Activated CD8-positive, alpha-beta T cell treated with anti-CD3 and anti-CD28 coated beads, Interleukin-2, amount 10 ng/mL, durations not matched to agents 7 days and 5 days (primary cell): ENCODE results near the gene NTN4. TPM values are rescaled to one million over a fixed set of nuclear protein-coding genes. Genes with fewer than 3 reads are reported as not detected.
"Not testable (repeated sequence)": the region's sequence is repeated elsewhere in the genome, so short reads cannot be mapped to it uniquely, and the experiment has no call there.

Experiments used
- ATAC-seq: fragments of 150-1000 bp; cut with Tn5 transposase; one replicate; pipeline ENCODE4 v1.10.0; 2021; ENCODE audit warnings: moderate library complexity
- CTCF ChIA-PET: fragments of 350-600 bp; sonication (Branson Sonifier 250); formaldehyde crosslinking; loops from one replicate; lab custom pipeline; 2021; ENCODE audit warnings: antibody characterized with exemption; lab: Charles Lee
- POLR2A ChIA-PET: fragments of 350-600 bp; sonication (Branson Sonifier 250); formaldehyde crosslinking; loops from one replicate; lab custom pipeline; 2021; ENCODE audit warnings: antibody characterized with exemption; lab: Charles Lee
- DNase-seq: peaks from one replicate; pipeline ENCODE4 v3.0.0-alpha.2; 2020
- H3K27ac Mint-ChIP-seq: one replicate; pipeline ENCODE4 v1.8.0; 2021; ENCODE audit warnings: mild to moderate bottlenecking, mixed read lengths
- H3K27me3 Mint-ChIP-seq: one replicate; pipeline ENCODE4 v1.8.0; 2021; ENCODE audit warnings: low read depth, mixed read lengths
- H3K36me3 Mint-ChIP-seq: one replicate; pipeline ENCODE4 v1.8.0; 2021; ENCODE audit warnings: low read depth, mixed read lengths
- H3K4me1 Mint-ChIP-seq: one replicate; pipeline ENCODE4 v1.8.0; 2021; ENCODE audit warnings: low read depth, mixed read lengths
- H3K4me3 Mint-ChIP-seq: one replicate; pipeline ENCODE4 v1.8.0; 2021; ENCODE audit warnings: mild to moderate bottlenecking, mixed read lengths
- H3K9me3 Mint-ChIP-seq: one replicate; pipeline ENCODE4 v1.8.0; 2022; ENCODE audit warnings: mixed read lengths; ENCODE audit not compliant: insufficient read depth
- total RNA-seq, 2 experiments: library from RNA; stranded (reverse); gene quantifications; one replicate each; pipeline ENCODE4 v1.2.3, GENCODE V29; 2021

NTN4 gene
- total RNA-seq, 2 experiments from 2014 or later, result not detected

DNA sequence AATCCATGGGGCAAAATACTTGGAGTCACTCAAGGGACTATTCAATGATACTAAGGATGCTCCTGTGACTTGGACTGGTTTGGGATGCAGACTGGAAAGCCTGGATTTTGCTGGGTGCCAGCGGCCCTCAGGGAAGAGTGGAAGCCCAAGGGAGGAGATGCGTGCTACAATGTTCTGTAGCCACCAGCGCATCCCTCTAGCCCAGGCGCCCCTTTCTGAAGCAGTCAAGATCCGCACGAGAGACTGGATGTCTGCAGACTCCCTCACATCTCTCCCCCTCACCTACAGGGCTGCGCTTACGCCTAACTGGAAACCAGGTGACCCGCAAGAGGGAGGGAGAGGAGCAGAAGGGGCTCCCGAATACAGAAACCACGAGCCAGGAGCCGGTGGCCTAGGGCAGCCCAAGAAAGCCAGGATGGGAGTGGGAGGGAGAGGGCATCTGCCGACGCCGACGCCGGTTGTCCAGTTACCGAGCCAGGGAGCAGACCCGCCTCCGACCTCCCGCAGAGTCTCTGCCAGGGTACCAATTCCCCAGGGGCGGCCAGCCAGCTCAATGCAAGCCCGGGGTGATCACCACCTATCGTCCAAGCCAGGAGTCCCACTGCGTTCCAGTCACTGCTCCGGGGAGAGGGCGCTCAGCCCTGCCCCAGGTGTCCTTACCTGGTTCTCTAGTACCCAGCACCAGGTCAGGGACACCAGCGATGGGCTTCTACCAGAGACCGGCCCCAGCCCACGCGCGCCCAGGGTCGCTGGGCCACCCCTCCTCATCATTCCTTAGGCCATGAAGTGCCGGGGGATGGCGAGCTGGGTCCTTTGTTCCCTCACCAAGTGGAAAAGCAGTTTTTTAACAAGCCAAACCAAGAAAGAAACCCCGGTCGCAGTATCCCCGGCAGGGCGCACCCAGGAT lies 1.2 kb downstream of the NTN4 start:
- H3K27ac Mint-ChIP-seq, result no peak overlapping the region
- H3K4me3 Mint-ChIP-seq, result peak overlapping the region; percentile 52
- peaks cover 13% of the 10 kb centered on the region for H3K4me1 Mint-ChIP-seq
- ChIA-PET POLR2A (no interaction called here), CTCF (interaction anchor here (1.2 kb wide), 1 partner anchor 21 kb away, joined by 3 read pairs; no protein-coding TSS in a partner anchor)
- DNase-seq (no peak), ATAC-seq (no peak)
- peaks cover 70% of the 10 kb centered on the region for H3K27me3 Mint-ChIP-seq
- no peaks in the 10 kb centered on the region for H3K9me3 Mint-ChIP-seq
- no peaks in the 10 kb centered on the region for H3K36me3 Mint-ChIP-seq

GRCh38 chr12:95788637-95789036 lies 1.9 kb downstream of the NTN4 start:
- ChIA-PET POLR2A (no interaction called here), CTCF (interaction anchor here (1.2 kb wide), 1 partner anchor 21 kb away, joined by 3 read pairs; no protein-coding TSS in a partner anchor)
- H3K4me3 Mint-ChIP-seq, result no peak overlapping the region
- no peak overlapping the region for H3K27ac Mint-ChIP-seq
- no peak for ATAC-seq
- no peaks in the 10 kb centered on the region for H3K36me3 Mint-ChIP-seq
- DNase-seq, result no peak
- H3K4me1 Mint-ChIP-seq, result peaks cover 13% of the 10 kb centered on the region
- peaks cover 66% of the 10 kb centered on the region for H3K27me3 Mint-ChIP-seq
- no peaks in the 10 kb centered on the region for H3K9me3 Mint-ChIP-seq

- no peak overlapping the region for H3K27ac Mint-ChIP-seq
- CTCF ChIA-PET, result no interaction called here
- H3K4me1 Mint-ChIP-seq, result peaks cover 13% of the 10 kb centered on the region
- peaks cover 61% of the 10 kb centered on the region for H3K27me3 Mint-ChIP-seq
- POLR2A ChIA-PET, result no interaction called here
- ATAC-seq, result no peak
- no peaks in the 10 kb centered on the region for H3K36me3 Mint-ChIP-seq
- H3K4me3 Mint-ChIP-seq, result no peak overlapping the region
- no peak for DNase-seq
- H3K9me3 Mint-ChIP-seq, result no peaks in the 10 kb centered on the region
Observed at GRCh38 chr12:95787274-95787818, 3.2 kb downstream of the NTN4 start.

DNA sequence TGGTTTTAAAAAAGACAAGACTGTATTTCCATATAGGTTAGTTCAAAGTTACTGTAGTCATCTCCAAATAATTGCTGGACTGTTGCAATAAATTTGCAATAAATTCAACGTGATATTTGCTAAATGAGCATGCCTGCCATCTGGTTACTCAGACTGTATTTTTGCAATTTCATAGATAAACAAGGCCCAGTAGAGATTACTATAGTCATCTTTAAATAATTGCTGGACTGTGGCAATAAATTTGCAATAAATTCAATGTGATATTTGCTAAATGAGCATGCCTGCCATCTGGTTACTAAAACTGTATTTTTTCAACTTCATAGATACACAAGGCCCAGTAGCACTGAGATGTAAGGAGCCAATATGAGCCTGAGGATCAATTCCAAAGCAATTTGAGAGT lies 5.6 kb downstream of the NTN4 start:
- ChIA-PET POLR2A (no interaction called here), CTCF (no interaction called here)
- ATAC-seq (no peak), DNase-seq (no peak)
- no peak overlapping the region for H3K4me3 Mint-ChIP-seq
- H3K36me3 Mint-ChIP-seq, result no peaks in the 10 kb centered on the region
- H3K27me3 Mint-ChIP-seq, result peaks cover 57% of the 10 kb centered on the region
- H3K9me3 Mint-ChIP-seq, result no peaks in the 10 kb centered on the region
- no peak overlapping the region for H3K27ac Mint-ChIP-seq
- peaks cover 5% of the 10 kb centered on the region for H3K4me1 Mint-ChIP-seq

- Mint-ChIP-seq H3K4me1 (no peaks in the 10 kb centered on the region), H3K27ac (no peak overlapping the region), H3K9me3 (no peaks in the 10 kb centered on the region), H3K4me3 (no peak overlapping the region), H3K27me3 (peaks cover 53% of the 10 kb centered on the region), H3K36me3 (no peaks in the 10 kb centered on the region)
- CTCF ChIA-PET, result no interaction called here
- no peak for ATAC-seq
- DNase-seq, result no peak
- POLR2A ChIA-PET, result no interaction called here
Observed at GRCh38 chr12:95784286-95784685, 6.3 kb downstream of the NTN4 start.

DNA sequence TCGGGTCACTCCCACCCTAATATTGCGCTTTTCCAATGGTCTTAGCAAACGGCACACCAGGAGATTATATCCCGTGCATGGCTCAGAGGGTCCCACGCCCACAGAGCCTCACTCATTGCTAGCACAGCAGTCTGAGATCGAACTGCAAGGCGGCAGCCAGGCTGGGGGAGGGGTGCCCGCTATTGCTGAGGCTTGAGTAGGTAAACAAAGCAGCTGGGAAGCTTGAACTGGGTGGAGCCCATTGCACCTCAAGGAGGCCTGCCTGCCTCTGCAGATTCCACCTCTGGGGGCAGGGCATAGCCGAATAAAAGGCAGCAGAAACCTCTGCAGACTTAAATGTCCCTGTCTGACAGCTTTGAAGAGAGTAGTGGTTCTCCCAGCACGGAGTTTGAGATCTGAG lies 15.1 kb downstream of the NTN4 start:
- H3K36me3 Mint-ChIP-seq, H3K4me1 Mint-ChIP-seq, ATAC-seq, H3K27ac Mint-ChIP-seq, H3K9me3 Mint-ChIP-seq, H3K4me3 Mint-ChIP-seq, POLR2A ChIA-PET, CTCF ChIA-PET, DNase-seq: not testable (repeated sequence)
- H3K27me3 Mint-ChIP-seq, result peaks cover 17% of the 10 kb centered on the region

GRCh38 chr12:95774311-95775045 lies 16.1 kb downstream of the NTN4 start:
- Mint-ChIP-seq H3K27ac (no peak overlapping the region), H3K27me3 (peaks cover 12% of the 10 kb centered on the region)
- POLR2A ChIA-PET, result interaction anchor here (0.6 kb wide), 1 partner anchor 521 kb away, joined by 3 read pairs; no protein-coding TSS in a partner anchor

GRCh38 chr12:95773320-95773719 lies 17.2 kb downstream of the NTN4 start:
- POLR2A ChIA-PET, result no interaction called here
- CTCF ChIA-PET, result no interaction called here
- ATAC-seq, result no peak

More at GRCh38 chr12:95774311-95775045, 16.1 kb downstream of the NTN4 start:
- ATAC-seq, result no peak
- no peaks in the 10 kb centered on the region for H3K4me1 Mint-ChIP-seq
- no peak overlapping the region for H3K4me3 Mint-ChIP-seq
- CTCF ChIA-PET, result no interaction called here
- no peaks in the 10 kb centered on the region for H3K36me3 Mint-ChIP-seq
- DNase-seq, result no peak
- no peaks in the 10 kb centered on the region for H3K9me3 Mint-ChIP-seq

GRCh38 chr12:95767703-95768102 lies 22.9 kb downstream of the NTN4 start:
- no peak for ATAC-seq

More at GRCh38 chr12:95773320-95773719, 17.2 kb downstream of the NTN4 start:
- H3K27ac Mint-ChIP-seq, result no peak overlapping the region
- no peaks in the 10 kb centered on the region for H3K9me3 Mint-ChIP-seq
- DNase-seq, result no peak
- H3K4me1 Mint-ChIP-seq, result no peaks in the 10 kb centered on the region
- no peak overlapping the region for H3K4me3 Mint-ChIP-seq
- H3K36me3 Mint-ChIP-seq, result no peaks in the 10 kb centered on the region
- H3K27me3 Mint-ChIP-seq, result peaks cover 18% of the 10 kb centered on the region

DNA sequence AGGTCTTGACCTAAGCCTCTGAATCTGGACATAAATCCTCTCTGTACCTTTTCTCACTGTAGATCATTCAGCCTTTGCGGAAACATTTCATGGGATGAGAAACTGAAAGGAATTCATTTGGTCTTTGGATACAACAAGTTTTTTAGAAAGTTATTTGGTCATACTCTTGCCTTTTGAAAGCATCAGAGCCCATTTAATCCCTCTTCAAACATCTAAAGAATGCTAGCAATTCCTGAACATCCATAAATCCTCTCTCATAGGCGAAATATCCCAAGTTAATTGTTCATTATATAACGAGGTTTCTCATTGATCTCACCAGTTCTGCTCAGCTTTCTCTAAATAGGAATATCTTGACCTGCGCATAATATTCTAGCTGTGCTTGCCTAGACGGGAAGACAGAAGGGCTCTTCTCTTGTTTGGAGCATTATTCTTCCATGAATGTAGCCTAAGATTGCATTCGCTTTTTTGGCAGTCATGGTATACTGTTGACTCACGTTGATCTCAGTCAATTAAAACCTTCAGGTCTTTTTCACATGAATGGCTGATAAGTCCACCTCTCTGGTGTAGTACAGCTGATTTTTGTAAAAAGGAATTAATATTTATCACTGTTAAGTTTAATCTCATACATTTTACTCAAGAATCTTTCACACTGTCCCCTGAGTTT lies 24.1 kb downstream of the NTN4 start:
- H3K4me1 Mint-ChIP-seq, result no peaks in the 10 kb centered on the region
- DNase-seq (no peak), ATAC-seq (no peak)
- no peak overlapping the region for H3K27ac Mint-ChIP-seq
- ChIA-PET CTCF (no interaction called here), POLR2A (no interaction called here)
- no peak overlapping the region for H3K4me3 Mint-ChIP-seq
- H3K36me3 Mint-ChIP-seq, result no peaks in the 10 kb centered on the region
- H3K27me3 Mint-ChIP-seq, result peaks cover 14% of the 10 kb centered on the region
- no peaks in the 10 kb centered on the region for H3K9me3 Mint-ChIP-seq

More at GRCh38 chr12:95767703-95768102, 22.9 kb downstream of the NTN4 start:
- no peaks in the 10 kb centered on the region for H3K36me3 Mint-ChIP-seq
- ChIA-PET CTCF (no interaction called here), POLR2A (no interaction called here)
- H3K4me3 Mint-ChIP-seq, result no peak overlapping the region
- H3K27me3 Mint-ChIP-seq, result peaks cover 13% of the 10 kb centered on the region
- no peaks in the 10 kb centered on the region for H3K4me1 Mint-ChIP-seq
- no peak overlapping the region for H3K27ac Mint-ChIP-seq
- no peaks in the 10 kb centered on the region for H3K9me3 Mint-ChIP-seq
- DNase-seq, result no peak

DNA sequence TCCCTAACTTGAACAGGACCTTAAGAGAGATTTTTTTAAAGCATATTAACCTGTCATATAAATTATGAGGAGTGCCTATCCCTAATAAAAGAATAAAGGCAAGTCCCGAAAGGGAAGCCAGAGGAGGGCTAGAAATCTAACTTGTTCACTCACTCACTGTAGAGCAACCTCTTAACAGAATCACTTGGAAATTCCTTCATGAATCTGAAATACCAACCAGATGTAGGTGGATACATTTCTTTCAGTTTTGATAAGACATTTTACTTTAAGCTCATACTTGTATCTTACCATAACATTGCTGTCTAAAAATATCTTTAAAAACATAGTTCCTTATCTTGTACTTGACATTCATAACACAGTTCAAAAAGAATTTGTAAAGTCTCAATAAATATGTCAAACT lies 25.7 kb downstream of the NTN4 start:
- no peaks in the 10 kb centered on the region for H3K9me3 Mint-ChIP-seq
- no peak overlapping the region for H3K4me3 Mint-ChIP-seq
- H3K36me3 Mint-ChIP-seq, result no peaks in the 10 kb centered on the region
- CTCF ChIA-PET, result no interaction called here
- H3K27ac Mint-ChIP-seq, result no peak overlapping the region
- peaks cover 19% of the 10 kb centered on the region for H3K27me3 Mint-ChIP-seq
- POLR2A ChIA-PET, result no interaction called here
- no peaks in the 10 kb centered on the region for H3K4me1 Mint-ChIP-seq
- DNase-seq, result no peak
- ATAC-seq, result no peak
